Lower leg skin (tissue), 3 donors: Measurements from ENCODE around the gene GPR37L1.

ENCODE experiments used
- CTCF ChIP-seq, 3 donors: fragments of 450-650 bp; IDR thresholded peaks; one replicate each; pipeline ENCODE4 v1.5.1; 2016; ENCODE audit warnings: antibody characterized with exemption in 3 of 3, mild to moderate bottlenecking in 3 of 3, moderate library complexity in 2 of 3
- POLR2A ChIP-seq, 2 donors: fragments of 450-650 bp; IDR thresholded peaks; one replicate each; pipeline ENCODE4 v1.6.1; 2016 to 2017; ENCODE audit warnings: antibody characterized with exemption in 2 of 2, mild to moderate bottlenecking in 1 of 2, moderate library complexity in 1 of 2

GRCh38 chr1:202076050-202076511 is 46.6 kb upstream of the GPR37L1 start:
- no peak for TF ChIP-seq CTCF (IDR thresholded peaks at IDR 0.05)
- TF ChIP-seq POLR2A (IDR thresholded peaks at IDR 0.05): no peak
